ENCODE measurements around the gene TAS1R3.
A peak's percentile ranks its signal among the peaks of the same experiment; 100 is the strongest.

The TAS1R3 gene

DNA sequence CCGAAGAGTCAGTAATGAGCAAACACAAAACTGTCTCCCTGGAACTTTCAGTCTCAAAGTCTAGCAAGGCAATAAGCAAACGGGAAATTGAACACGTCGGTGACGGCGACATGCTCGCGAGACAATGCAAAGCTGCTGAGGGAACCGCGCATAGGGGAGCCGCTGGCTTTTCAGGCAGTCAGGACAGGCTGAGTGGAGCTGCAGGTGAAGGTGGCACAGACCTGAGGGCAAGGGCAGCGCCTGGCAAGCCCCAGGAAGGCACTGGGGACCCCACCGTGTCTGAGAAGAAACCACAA lies 11.5 kb upstream of the TAS1R3 start:
- no peak for TF ChIP-seq ZNF274 (IDR thresholded peaks at IDR 0.05; ENCODE audit: low read depth, low read length)
- H3K4me3 ChIP-seq (ENCODE audit: low read length) = no peak overlapping the region

DNA sequence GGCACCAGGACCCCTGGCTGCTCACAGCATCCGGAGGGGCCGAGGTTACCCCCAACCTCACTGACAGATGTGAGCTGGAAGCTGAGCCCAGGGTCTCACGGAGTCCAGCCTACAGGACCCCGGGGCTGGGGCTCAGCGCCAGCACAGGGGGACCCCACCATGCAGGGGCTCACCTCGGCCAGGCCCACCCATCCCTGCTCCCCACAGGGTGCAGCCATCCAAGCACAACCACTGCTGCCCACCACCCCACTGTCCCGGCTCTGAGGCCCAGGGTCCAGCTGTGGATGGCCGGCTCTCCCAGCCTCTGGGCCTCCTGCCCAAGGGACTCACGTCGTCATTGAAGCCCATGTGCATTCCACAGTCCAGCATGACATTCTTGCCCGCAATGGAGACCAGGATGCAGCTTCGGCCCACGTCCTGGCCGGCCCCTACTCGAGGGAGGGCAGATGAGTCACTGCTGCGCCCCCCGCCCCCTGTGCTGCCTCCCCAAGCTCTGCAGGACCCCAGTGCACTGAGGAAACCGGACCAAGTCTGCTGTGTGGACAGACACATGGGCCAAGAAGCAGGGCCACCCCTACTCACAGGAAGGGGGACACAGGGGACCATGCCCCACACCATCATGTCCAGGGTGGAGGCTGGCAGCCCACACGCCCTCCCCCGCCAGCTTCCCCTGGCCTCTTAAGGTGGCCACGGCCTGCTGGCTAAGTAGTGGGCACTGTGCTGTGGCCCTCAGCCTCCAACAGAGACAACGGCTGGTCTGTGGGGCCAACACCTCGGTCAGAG lies 10.2 kb upstream of the TAS1R3 start:
- no peak for TF ChIP-seq ZNF274 (IDR thresholded peaks at IDR 0.05; ENCODE audit: low read depth, low read length)

DNA sequence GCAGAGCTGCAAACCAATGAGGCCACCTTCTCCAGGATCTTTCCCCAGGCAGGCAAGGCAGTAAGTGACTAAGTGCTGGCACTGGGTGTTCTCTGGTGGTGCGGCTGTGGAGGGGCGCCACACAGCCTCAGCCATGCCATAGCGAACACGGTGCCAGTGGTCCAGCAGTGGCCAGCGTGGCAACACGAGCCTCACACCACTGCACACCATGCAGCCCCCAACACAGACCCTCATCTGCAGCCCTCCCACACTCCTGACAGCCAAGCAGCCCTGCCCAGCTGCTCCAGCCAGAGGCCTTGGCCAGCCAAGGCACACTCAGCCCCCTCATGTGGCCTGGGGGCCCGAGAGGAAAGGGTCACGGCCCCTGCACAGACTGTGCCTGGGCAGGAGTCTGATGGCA lies 9.6 kb upstream of the TAS1R3 start:
- TF ChIP-seq ZNF274 (IDR thresholded peaks at IDR 0.05; ENCODE audit: low read depth, low read length) = no peak
- H3K4me3 ChIP-seq (ENCODE audit: low read length) = no peak overlapping the region

More for the DNA sequence above, 10.2 kb upstream of the TAS1R3 start:
- H3K4me3 ChIP-seq (ENCODE audit: low read length) = no peak overlapping the region

DNA sequence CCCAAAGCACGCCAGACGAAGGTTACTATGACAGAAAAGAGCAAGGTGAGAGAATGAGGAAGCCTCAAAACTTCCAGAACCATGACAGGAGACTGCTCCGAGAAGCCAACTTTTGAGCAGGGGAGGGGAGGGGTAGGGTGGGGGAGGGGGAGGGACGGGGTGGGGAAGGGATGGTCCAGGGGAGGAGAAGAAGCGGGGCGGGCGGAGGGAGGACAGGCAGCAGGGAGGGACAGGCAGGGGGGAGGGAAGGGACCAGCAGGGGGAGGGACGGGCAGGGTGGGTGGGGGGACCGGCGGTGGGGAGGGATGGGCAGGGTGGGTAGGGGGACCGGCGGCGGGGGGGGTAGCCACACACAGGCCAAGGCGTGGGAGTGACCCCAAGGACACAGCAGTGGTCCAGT lies 8.7 kb upstream of the TAS1R3 start:
- H3K4me3 ChIP-seq (ENCODE audit: low read length) = no peak overlapping the region
- no peak for TF ChIP-seq ZNF274 (IDR thresholded peaks at IDR 0.05; ENCODE audit: low read depth, low read length)

DNA sequence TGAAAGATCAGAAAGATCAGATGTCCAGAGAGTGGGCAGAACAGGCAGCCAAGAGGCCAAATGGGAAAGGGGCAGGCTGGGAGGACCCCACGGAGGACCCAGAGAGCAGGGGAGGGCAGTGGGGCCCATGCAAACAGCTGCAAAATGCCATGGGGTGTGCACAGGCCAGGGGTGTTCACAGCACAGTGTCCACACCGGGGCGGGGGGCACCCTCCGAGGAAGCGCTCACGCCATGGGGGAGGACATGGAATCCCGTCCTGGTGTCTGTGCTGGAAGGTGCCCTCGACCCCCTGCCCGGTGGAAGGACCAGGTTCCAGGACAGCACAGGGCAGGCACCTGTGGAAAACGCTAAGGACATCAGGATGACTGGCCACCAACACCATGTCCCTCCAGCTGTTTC lies 8.1 kb upstream of the TAS1R3 start:
- no peak overlapping the region for H3K4me3 ChIP-seq (ENCODE audit: low read length)
- TF ChIP-seq ZNF274 (IDR thresholded peaks at IDR 0.05; ENCODE audit: low read depth, low read length) = no peak

DNA sequence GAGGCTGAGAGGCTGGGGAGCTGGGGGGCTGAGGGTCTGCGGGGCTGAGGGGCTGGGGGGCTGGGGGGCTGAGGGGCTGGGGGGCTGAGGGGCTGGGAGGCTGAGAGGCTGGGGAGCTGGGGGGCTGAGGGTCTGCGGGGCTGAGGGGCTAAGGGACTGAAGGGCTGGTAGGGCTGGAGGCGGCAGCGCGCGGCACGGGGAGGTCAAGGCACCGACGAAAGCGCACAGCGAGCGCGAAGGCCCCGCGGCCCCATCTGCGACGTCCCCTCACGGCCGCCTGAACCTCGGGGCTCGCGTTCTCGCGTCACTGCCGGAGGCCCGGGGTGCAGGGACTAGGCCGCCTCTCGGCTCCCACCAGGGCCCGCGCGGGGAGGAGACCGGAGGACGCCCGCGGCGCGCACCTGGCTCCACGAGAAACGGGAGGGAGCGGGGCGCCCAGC lies 7.0 kb upstream of the TAS1R3 start:
- TF ChIP-seq ZNF274 (IDR thresholded peaks at IDR 0.05; ENCODE audit: low read depth, low read length) = no peak
- peak overlapping the region; percentile 96 for H3K4me3 ChIP-seq (ENCODE audit: low read length)

GRCh38 chr1:1324524-1325287 lies 6.4 kb upstream of the TAS1R3 start, which contains the start of the genes CPTP and INTS11:
TSS of gene CPTP (plus strand) at chr1:1324802. CDS start at chr1:1326911, 2,109 bp downstream.
TSS of gene INTS11 (minus strand) at chr1:1324660. CDS start at chr1:1324608, 52 bp downstream.
- no peak for TF ChIP-seq ZNF274 (IDR thresholded peaks at IDR 0.05; ENCODE audit: low read depth, low read length)
- H3K4me3 ChIP-seq (ENCODE audit: low read length) = peak within 1 kb of the TSS; percentile 96

- TF ChIP-seq ZNF274 (IDR thresholded peaks at IDR 0.05; ENCODE audit: low read depth, low read length) = no peak
- peak overlapping the region; percentile 78 for H3K4me3 ChIP-seq (ENCODE audit: low read length)
Measured at GRCh38 chr1:1325288-1326074, 5.6 kb upstream of the TAS1R3 start.

DNA sequence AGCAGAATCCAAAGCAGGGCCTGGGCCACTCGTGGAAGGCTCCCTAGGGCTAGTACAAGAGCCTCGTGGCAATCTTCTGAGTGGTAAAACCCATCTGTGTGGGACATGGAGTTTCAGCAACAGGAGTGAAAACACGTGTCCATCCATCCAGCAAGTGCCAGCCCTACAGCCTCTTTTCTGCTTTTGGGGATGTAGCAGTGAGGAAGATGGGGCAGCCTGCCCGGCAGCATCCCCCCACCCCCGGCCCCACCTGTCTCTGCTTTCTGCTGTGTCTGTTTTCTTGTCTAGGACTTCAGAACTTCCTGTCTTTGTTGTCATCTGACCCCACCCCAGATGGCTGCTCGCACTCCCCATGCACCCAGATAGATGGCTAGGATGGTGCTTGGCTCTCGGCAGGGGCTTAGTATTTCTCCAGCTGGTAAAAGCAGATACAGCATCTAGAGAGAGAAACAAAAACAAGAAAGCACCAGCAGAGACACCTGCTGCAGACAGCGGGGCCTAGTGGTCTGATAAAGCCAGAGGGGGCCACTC lies 4.9 kb upstream of the TAS1R3 start:
- no peak overlapping the region for H3K4me3 ChIP-seq (ENCODE audit: low read length)
- TF ChIP-seq ZNF274 (IDR thresholded peaks at IDR 0.05; ENCODE audit: low read depth, low read length) = no peak

DNA sequence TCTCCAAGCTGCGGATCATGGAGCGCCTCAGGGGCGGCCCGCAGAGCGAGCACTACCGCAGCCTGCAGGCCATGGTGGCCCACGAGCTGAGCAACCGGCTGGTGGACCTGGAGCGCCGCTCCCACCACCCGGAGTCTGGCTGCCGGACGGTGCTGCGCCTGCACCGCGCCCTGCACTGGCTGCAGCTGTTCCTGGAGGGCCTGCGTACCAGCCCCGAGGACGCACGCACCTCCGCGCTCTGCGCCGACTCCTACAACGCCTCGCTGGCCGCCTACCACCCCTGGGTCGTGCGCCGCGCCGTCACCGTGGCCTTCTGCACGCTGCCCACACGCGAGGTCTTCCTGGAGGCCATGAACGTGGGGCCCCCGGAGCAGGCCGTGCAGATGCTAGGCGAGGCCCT lies 3.8 kb upstream of the TAS1R3 start:
- no peak overlapping the region for H3K4me3 ChIP-seq (ENCODE audit: low read length)
- no peak for TF ChIP-seq ZNF274 (IDR thresholded peaks at IDR 0.05; ENCODE audit: low read depth, low read length)

DNA sequence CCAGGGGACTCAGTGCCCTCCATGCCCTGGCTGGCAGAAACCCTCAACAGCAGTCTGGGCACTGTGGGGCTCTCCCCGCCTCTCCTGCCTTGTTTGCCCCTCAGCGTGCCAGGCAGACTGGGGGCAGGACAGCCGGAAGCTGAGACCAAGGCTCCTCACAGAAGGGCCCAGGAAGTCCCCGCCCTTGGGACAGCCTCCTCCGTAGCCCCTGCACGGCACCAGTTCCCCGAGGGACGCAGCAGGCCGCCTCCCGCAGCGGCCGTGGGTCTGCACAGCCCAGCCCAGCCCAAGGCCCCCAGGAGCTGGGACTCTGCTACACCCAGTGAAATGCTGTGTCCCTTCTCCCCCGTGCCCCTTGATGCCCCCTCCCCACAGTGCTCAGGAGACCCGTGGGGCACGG lies 2.8 kb upstream of the TAS1R3 start:
- no peak for TF ChIP-seq ZNF274 (IDR thresholded peaks at IDR 0.05; ENCODE audit: low read depth, low read length)
- H3K4me3 ChIP-seq (ENCODE audit: low read length) = no peak overlapping the region

DNA sequence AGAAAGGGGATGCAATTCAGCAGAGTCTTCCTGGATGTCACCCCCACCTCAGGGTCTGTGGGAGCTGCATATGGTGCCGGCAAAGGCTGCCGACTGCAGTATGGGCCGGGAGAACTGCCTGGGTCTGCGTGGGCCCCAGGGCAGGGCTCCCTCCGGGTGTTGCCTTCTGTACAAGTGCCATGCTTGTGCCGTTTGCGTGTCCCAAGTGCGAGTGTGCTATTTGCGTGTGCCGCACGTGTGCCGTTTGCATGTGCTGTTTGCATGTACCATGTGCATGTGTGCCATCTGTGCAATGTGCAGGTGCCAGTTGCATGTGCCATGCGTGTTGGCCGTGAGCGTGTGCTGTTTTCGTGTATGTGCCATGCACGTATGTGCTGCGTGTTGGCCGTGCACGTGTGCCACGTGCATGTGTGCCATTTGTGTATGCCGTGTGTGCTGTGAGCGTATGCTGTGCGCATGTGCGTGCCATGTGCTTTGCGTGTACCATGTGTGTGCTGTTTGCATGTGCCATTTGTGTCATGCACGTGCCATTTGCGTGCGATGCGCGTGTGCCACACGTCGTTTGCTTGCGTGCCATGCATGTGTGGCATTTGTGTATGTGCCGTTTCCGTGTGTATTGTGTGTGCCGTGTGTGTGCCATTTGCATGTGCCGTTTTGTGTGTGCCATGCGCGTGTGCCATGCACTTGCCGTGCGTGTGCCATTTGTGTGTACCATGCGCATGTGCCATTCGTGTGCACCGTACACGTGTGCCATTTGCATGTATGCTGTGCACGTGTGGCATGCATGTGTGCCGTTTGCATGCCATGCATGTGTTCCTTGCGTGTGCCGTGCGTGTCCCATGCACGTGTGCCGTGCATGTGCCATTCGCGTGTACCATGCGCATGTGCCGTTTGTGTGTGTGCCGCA lies 1.5 kb upstream of the TAS1R3 start:
- H3K4me3 ChIP-seq (ENCODE audit: low read length) = no peak overlapping the region
- TF ChIP-seq ZNF274 (IDR thresholded peaks at IDR 0.05; ENCODE audit: low read depth, low read length) = no peak

DNA sequence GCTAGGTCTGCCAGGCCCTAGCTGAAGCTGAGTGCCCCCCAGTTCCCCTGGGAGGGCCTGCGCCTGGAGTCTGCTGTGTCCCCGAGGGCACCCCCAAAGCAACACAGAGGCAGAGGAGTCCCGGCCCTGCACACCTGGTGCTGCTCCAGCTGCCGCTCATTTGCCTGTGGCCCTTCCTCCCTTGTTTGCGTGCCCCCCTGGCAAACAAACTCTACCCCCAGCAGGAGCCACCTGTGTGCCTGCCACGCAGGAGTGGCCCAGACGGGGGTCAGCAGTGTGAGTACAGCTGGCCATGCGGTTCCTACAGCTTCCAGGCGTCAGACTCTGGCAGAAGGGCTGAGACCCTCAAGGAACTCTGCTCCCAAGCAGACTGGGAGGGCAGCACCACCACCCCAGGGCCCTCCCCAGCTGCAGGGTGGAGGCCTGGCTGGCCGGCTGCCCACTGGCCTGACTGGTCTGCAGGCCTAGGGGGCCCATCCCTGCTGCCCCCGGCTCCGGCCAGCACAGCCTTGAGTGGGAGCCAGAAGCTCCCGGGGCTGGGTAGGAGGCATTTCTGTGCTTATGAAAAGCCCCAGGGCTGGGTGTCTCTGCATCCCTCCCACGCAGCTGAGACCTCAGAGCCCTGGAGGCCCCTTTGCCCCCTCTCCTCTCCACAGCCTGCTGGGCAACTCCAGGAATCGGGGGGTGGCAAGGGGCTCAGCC lies 563 bp upstream of the TAS1R3 start:
- TF ChIP-seq ZNF274 (IDR thresholded peaks at IDR 0.05; ENCODE audit: low read depth, low read length) = no peak
- H3K4me3 ChIP-seq (ENCODE audit: low read length) = no peak overlapping the region

All from GM08714 (cell line).